Erythroblast (primary cell): ENCODE results near the gene RIGI.

Source experiments
- GATA1 ChIP-seq: IDR thresholded peaks from 2 replicates; pipeline ENCODE4 v1.6.1; 2011; ENCODE audit warnings: low read depth, mild to moderate bottlenecking, control low read depth, low read length, moderate library complexity
- POLR2A ChIP-seq: IDR thresholded peaks from 2 replicates; pipeline ENCODE4 v1.6.1; 2011; ENCODE audit warnings: mild to moderate bottlenecking, low read length

- TF ChIP-seq POLR2A: no peak
- TF ChIP-seq GATA1: no peak
Observed at GRCh38 chr9:32486839-32487562, 39.0 kb downstream of the RIGI start.
